Cardiac fibroblast (primary cell): ENCODE measurements around the gene RSPRY1.
"Not testable (repeated sequence)": the region's sequence is repeated elsewhere in the genome, so short reads cannot be mapped to it uniquely, and the experiment has no call there.

ENCODE experiments used
- DNase-seq, 2 donors: peaks; one replicate each; pipeline versions ENCODE4 v3.0.0 to v3.0.0-alpha.2; 2010; ENCODE audit warnings: low read depth in 2 of 2
- H3K4me3 ChIP-seq, 2 donors: replicated peaks in 1 of 2; 1 replicate in 1 of 2; 2 replicates in 1 of 2; pipeline ENCODE4 v1.5.1; 2011; ENCODE audit warnings: low read depth in 2 of 2, low read length in 2 of 2, mild to moderate bottlenecking in 2 of 2, moderate library complexity in 1 of 2
- TF ChIP-seq, protein P1 (sequence below): IDR thresholded peaks from one replicate; pipeline ENCODE4 v1.5.1; 2011; ENCODE audit warnings: low read depth, mild to moderate bottlenecking, low read length, inconsistent platforms

Gene RSPRY1

DNA sequence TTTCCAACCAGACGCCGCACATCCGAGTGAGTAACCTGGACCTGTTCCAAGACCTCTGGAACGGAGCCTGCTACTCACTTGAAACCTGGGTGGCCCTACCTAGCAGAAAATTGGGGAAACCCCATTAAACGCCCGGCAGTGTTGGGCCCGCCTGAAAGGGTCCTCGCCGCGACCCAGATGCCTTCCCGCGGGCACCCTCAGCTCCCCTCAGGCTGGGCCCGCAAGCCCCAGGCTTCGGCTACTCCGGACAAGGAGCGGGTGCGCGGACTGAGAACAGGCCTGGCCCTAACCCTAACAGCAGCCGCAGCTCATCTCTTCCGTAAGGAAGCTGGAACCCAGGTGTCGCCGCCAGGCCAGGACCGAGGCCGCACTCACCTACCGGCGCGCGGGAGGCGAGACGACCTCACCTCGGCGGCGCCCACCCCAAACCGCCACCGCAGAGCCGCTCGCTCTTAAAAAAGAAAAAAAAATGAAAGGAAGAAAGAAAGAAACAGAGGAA lies 634 bp upstream of the RSPRY1 start:
- peak overlapping the region; percentile 92 to 99 for H3K4me3 ChIP-seq
- TF ChIP-seq, protein P1, sequence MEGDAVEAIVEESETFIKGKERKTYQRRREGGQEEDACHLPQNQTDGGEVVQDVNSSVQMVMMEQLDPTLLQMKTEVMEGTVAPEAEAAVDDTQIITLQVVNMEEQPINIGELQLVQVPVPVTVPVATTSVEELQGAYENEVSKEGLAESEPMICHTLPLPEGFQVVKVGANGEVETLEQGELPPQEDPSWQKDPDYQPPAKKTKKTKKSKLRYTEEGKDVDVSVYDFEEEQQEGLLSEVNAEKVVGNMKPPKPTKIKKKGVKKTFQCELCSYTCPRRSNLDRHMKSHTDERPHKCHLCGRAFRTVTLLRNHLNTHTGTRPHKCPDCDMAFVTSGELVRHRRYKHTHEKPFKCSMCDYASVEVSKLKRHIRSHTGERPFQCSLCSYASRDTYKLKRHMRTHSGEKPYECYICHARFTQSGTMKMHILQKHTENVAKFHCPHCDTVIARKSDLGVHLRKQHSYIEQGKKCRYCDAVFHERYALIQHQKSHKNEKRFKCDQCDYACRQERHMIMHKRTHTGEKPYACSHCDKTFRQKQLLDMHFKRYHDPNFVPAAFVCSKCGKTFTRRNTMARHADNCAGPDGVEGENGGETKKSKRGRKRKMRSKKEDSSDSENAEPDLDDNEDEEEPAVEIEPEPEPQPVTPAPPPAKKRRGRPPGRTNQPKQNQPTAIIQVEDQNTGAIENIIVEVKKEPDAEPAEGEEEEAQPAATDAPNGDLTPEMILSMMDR, result no peak
- DNase-seq, result peak; percentile 69 to 84

DNA sequence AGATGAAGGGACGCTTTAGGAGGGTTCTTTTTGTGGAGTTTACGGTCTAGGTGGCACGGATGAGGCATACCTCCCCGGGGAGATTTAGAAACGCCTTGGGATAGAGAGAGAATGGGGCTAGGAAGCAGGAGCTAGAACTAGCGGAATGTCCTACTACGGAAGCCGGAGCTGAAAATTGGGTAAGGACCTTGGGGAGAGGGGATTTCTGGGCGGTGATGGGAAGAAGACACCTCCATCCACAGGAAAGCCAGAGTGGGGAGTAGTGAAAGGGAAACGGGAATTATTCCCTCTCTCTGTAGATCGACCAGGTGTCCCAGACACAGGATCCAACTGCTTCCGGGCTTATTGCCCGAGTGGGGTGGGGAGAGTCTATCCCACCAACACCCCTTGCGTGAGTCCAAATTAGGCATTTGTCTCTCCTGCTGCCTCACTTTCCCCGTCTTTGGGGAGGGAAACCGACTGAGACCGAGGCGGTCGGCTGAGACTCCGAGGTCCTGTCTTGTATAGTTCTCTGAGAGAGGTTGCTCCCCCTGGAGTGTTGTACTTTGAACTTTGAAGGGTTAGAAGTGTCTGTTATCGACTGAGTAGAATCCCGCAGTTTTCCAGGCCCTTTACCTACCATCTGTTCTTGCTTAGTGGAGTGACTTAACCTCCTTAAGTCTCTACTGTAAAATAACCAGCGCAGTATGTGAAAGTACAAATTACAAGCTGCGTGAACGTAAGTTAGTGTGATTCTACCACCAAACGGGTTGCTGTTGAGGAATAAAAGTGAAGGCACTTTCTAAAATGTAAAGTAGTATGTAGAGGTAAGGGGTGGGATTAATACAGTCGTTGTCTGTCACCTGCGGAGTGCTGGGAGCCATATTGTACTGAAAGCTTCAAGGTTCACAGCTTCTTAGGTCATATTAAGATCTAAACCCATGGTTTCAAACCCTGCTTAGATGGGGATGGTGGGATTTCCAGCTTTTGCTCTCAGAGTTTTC lies 1.0 kb downstream of the RSPRY1 start:
- DNase-seq, result peak in 1 of 2 donors; percentile 52
- peak overlapping the region; percentile 92 to 97 for H3K4me3 ChIP-seq
- TF ChIP-seq, protein P1, result no peak

DNA sequence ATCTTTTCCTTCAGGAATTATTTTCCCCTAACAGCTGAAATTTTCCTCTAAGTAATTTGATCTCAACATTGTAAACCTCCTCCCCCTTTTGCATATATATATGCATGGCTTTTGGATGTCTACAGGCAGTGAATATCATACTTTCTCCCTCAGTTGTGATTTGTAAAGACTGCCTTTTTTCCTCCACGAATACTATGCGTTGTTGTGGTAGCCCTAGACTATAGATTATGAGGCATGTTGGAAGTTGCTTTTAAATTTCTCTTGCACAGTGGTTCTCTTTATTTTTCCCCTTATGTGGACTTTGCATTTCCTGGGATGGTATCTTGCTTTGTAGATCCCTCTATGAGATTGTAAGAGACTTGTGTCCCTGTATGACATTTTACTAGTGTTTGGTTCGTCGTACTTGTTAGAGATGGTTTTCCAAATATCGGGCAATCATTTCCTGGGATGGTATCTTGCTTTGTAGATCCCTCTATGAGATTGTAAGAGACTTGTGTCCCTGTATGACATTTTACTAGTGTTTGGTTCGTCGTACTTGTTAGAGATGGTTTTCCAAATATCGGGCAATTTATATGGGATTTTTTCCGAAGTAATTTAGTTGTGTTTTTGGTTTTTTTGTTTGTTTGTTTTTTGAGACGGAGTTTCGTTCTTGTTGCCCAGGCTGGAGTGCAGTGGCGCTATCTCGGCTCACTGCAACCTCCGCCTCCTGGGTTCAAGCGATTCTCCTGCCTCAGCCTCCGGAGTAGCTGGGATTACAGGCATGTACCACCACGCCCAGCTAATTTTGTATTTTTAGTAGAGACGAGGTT lies 2.0 kb downstream of the RSPRY1 start:
- peak overlapping the region; percentile 92 to 97 for H3K4me3 ChIP-seq
- not testable (repeated sequence) for DNase-seq

DNA sequence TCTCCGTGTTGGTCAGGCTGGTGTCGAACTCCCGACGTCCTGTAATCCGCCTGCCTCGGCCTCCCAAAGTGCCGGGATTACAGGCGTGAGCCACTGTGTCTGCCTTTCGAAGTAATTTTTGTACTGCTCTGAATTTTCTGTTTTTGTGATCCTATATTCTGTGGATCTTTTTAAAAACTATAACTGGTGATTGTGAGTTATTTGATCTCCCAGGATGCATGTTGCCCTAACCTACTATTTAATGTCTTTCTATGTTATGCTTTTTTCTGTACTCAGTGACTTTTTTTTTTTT lies 2.5 kb downstream of the RSPRY1 start:
- DNase-seq, result no peak
- H3K4me3 ChIP-seq, result no peak overlapping the region
- TF ChIP-seq, protein P1, result no peak

DNA sequence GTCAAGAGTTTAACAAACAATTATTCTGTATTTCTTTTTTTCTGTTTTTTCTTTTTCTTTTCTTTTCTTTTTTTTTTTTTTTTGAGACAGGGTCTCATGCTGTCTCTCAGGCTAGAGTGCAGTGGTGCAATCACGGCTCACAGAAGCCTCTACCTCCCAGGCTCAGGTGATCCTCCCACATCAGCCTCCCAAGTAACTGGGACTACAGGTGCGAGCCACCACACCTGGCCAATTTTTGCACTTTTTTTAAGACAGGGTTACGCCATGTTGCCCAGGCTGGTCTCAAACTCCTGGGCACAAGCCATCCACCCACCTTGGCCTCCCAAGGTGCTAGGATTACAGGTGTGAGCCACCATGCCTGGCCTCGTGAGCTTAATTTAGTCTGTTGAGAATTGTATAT lies 3.4 kb downstream of the RSPRY1 start:
- DNase-seq, result not testable (repeated sequence)

DNA sequence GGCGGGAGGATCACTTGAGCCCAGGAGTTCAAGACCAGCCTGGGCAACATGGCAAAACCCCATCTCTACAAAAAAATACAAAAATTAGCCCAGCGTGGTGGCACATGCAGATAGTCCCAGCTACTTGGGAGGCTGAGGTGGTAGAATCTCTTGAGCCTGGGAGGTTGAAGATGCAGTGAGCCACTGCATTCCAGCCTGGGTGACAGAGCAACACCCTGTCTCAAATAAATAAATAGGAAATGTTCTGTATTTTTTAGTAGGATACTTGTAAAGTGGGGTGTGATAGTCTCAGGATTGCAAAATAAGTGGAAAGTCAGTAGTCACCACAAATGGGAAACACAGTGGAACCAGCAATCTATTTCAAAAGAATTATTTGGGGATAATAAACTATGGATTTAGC lies 4.0 kb downstream of the RSPRY1 start:
- TF ChIP-seq, protein P1, result no peak
- no peak overlapping the region for H3K4me3 ChIP-seq
- DNase-seq, result no peak

More for the DNA sequence above, 3.4 kb downstream of the RSPRY1 start:
- H3K4me3 ChIP-seq, result not testable (repeated sequence)

DNA sequence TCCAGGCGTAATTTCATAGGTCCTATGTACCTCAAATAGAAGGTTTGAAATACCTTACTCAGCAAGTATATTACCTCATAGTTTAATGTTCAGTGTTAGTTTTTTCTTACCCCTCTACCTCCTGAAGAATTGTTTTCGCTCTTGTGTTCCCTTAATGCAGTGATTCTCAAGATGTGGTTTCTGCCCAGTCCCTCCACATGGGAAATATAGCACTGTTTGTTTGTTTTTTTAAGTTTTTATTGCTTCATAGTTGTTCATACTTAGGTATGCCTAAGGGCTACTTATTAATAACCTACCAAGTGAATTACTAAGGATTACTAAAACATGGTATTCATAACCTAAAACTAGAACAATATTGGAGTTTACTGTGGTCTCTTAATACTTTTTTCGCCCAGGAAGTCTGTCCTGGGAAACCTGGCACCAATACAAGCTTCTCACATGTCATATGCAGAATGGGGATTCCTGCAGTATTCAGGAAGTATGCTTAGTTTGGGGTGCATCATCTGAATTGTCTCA lies 5.0 kb downstream of the RSPRY1 start:
- TF ChIP-seq, protein P1, result no peak
- DNase-seq, result peak in 1 of 2 donors; percentile 86

More for the DNA sequence above, 5.0 kb downstream of the RSPRY1 start:
- H3K4me3 ChIP-seq, result no peak overlapping the region
